Breast epithelium (tissue), 3 donors: ENCODE measurements around the gene ISG15.

Experiments
- POLR2A ChIP-seq: fragments of 450-650 bp; IDR thresholded peaks from one replicate; pipeline ENCODE4 v1.6.1; 2016; ENCODE audit warnings: antibody characterized with exemption, mild to moderate bottlenecking, moderate library complexity
- POLR2AphosphoS5 ChIP-seq, 3 donors: sonication (generic); formaldehyde crosslinking; IDR thresholded peaks; one replicate each; pipeline ENCODE4 v1.6.1; 2017; ENCODE audit warnings: antibody characterized with exemption in 3 of 3

- no peak for TF ChIP-seq POLR2AphosphoS5 (IDR thresholded peaks at IDR 0.05)
- TF ChIP-seq POLR2A: no peak
Observed at GRCh38 chr1:997713-997992, 15.6 kb upstream of the ISG15 start.
